Mesodermal cell (in vitro differentiated cells): ENCODE measurements around the gene AQP2.

Experiments used
- H3K27ac ChIP-seq: 2 replicates; pipeline ENCODE4 v1.7.0; 2013; ENCODE audit warnings: mild to moderate bottlenecking, low read depth, low read length, moderate library complexity; ENCODE audit not compliant: severe bottlenecking
- H3K36me3 ChIP-seq: 2 replicates; pipeline ENCODE4 v1.7.1; 2013; ENCODE audit warnings: mild to moderate bottlenecking, low read length, moderate library complexity; ENCODE audit not compliant: control insufficient read depth, insufficient read depth
- H3K4me1 ChIP-seq: one replicate; pipeline ENCODE4 v1.7.1; 2013; ENCODE audit warnings: mild to moderate bottlenecking, low read length; ENCODE audit not compliant: insufficient read depth, control insufficient read depth, poor library complexity, severe bottlenecking
- H3K4me3 ChIP-seq: 2 replicates; pipeline ENCODE4 v1.7.0; 2013; ENCODE audit warnings: low read length, control low read depth, mild to moderate bottlenecking; ENCODE audit not compliant: insufficient read depth, poor library complexity, severe bottlenecking; ENCODE audit errors: extremely low read depth
- H3K9me3 ChIP-seq: 2 replicates; pipeline ENCODE4 v1.7.1; 2013; ENCODE audit warnings: mild to moderate bottlenecking, low read length, moderate library complexity; ENCODE audit not compliant: control insufficient read depth
- WGBS, 2 experiments: methylation state at CpG; one replicate each; pipeline ENCODE4 v1.1.5; 2013; ENCODE audit warnings: missing lambda C conversion rate in 2 of 2; ENCODE audit not compliant: insufficient coverage in 2 of 2; 5-methylcytosine and 5-hydroxymethylcytosine counted together

The AQP2 gene

DNA sequence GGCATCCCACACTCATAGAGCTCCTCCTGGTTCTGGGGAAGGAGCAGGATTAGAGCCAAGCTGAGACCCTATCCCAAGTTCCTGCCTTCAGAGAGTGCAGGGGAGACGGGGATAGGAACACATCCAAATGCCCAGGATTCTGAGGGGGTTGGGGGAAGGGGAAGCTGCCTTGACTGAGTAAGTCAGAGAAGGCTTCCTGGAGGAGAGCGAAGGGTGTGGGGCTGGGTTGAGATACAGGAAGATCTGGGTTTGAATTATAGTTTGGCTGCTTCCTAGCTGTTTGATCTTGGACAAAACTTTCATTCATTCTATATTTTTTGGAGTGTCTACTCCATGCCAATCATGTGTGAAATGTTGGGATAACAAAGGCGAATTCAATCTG is 8.0 kb upstream of the AQP2 start:
- Histone ChIP-seq H3K4me3 (no peak overlapping the region), H3K4me1 (peaks cover 7% of the 10 kb centered on the region), H3K36me3 (no peaks in the 10 kb centered on the region), H3K27ac (no peak overlapping the region), H3K9me3 (no peaks in the 10 kb centered on the region)
- WGBS, 2 experiments: 84 to 100% methylated on average over 2 to 3 of the region's 3 CpGs

DNA sequence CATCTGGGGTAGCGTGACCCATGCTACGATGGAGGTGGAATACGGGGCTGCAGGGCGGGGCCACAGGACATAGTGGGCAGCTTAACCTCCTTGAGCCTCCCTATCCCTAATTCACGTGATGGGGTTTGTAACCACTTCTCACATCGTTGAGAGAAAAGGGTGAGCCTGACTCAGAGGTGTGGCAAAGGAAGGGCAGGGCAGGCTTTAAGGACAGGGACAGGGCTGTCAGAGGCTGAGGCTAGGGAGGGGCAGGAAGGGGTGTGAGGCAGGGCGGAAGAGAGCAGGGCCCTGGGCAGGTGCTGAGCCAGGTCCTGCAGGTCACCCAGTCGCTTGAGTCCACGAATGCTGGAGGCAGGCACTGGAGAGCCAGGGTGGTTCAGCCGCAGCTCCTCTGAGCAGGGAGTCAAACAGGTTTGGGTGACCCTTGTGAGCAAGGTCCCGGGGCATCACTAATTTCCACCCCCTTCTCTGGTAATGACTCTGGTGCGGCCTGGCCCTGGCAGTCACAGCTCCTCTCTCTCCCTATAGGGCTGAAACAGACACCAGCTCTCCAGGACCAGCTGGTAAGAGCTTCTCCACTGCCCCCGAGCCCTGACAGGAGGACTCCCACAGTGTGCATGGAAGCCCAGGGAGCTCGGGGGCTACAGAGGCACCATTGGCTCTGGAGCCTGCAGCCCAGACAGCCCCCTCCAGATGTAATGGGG is 7.5 kb upstream of the AQP2 start:
- no peaks in the 10 kb centered on the region for H3K9me3 ChIP-seq
- H3K27ac ChIP-seq: no peak overlapping the region
- peaks cover 7% of the 10 kb centered on the region for H3K4me1 ChIP-seq
- no peaks in the 10 kb centered on the region for H3K36me3 ChIP-seq
- H3K4me3 ChIP-seq: no peak overlapping the region
- WGBS, 2 experiments: 82 to 85% methylated on average over 12 to 13 of the region's 14 CpGs

DNA sequence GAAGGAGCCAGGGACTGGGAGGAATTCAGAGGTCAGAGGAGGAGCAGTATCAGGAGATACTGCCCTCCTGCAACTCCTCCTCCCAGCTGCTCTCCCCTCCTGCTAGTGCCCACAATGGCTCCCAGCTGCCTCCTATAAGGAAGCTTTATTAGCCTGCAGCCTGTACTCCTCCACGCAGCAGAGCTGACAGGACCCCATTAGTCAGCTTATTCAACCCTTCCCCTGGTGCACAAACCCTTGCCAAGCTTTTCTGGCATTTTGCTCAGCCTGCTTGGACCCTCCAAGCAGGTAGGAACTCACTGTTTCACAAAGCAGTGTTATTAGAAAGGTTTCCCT is 6.9 kb upstream of the AQP2 start:
- no peak overlapping the region for H3K4me3 ChIP-seq
- H3K36me3 ChIP-seq: no peaks in the 10 kb centered on the region
- no peaks in the 10 kb centered on the region for H3K9me3 ChIP-seq
- 67 to 85% methylated on average over 1 of the region's 1 CpG for WGBS, 2 experiments
- no peak overlapping the region for H3K27ac ChIP-seq
- peaks cover 7% of the 10 kb centered on the region for H3K4me1 ChIP-seq

DNA sequence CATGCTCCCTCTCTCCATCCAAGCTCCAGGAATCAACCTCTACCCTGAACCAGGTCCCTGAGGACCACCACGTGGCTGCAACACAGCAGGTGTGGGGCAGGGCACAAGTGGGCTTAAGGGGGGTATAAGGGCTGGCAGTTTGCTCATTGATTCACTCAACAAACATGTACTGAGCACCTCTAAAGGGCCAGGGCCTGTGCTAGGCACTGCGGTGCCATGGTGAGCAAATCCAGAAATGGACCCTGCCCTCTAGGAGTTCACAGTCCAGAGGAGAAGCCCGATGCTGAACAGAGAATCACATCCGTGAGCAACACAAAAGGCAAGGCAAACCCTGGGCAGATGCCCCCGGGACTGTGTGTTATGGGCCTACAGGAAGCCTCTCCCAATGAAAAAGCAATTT is 6.5 kb upstream of the AQP2 start:
- no peaks in the 10 kb centered on the region for H3K9me3 ChIP-seq
- H3K4me3 ChIP-seq: no peak overlapping the region
- WGBS, 2 experiments: 91 to 92% methylated on average over 4 of the region's 5 CpGs
- no peak overlapping the region for H3K27ac ChIP-seq
- no peaks in the 10 kb centered on the region for H3K36me3 ChIP-seq
- peaks cover 7% of the 10 kb centered on the region for H3K4me1 ChIP-seq

DNA sequence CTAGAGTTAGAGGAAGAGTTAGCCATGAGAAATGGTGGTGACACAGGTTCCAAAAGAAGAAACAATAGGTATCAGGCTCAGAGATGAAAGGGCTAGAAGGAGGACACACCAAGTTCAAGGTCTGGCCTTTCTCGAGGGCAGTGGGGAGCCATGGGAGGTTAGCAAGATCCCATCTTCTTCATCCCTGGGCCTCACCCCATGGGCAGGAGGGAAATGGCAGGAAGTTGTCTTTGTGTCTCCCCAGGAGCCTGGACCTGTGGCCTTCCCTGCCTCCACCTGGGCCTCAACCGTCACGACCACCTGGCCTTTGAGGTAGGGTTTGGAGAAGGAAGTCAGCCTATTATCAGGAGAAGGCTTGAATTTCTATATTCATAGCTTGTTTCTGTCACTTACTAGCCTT is 5.8 kb upstream of the AQP2 start:
- H3K4me1 ChIP-seq: peaks cover 7% of the 10 kb centered on the region
- no peaks in the 10 kb centered on the region for H3K9me3 ChIP-seq
- H3K27ac ChIP-seq: no peak overlapping the region
- WGBS, 2 experiments: 89% methylated on average over 3 of the region's 3 CpGs; no CpG with 5 or more reads in 1 of the 2 experiments
- no peak overlapping the region for H3K4me3 ChIP-seq
- H3K36me3 ChIP-seq: no peaks in the 10 kb centered on the region

DNA sequence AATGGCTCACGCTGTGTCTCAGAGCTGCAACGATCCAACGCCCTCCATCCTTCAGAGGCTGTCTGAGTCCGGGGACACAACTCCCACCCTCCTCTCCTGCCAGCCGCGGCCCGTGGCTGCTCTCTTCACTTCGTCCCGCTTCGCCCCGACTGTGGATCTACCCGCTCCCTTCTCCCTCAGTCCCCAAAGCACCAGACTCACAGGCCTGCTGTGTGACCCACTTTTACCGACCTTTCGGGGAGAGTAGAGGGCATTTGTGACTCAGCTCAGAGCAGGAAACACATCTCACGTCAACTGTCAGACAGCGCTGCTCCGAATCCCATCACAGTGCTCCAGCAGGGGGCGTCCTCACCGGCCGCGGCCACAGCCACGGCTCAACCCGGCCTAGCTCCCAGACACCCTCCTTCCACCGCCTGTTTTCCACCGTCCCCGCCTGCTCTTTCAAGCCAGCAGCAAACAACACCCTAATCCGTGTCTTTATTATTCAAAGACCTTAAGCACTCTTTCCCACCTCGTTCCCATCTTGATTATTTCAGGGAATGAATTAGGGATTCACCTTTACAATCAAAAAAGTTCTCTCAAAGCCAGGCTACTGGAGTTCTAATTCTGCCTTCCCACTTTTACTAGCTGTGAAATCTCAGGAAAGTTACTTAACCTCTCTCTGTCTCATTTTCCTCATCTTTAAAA is 5.0 kb upstream of the AQP2 start:
- Histone ChIP-seq H3K4me1 (peaks cover 13% of the 10 kb centered on the region), H3K27ac (no peak overlapping the region), H3K36me3 (no peaks in the 10 kb centered on the region), H3K4me3 (no peak overlapping the region), H3K9me3 (no peaks in the 10 kb centered on the region)
- 11% methylated on average over 18 to 26 of the region's 28 CpGs for WGBS, 2 experiments

DNA sequence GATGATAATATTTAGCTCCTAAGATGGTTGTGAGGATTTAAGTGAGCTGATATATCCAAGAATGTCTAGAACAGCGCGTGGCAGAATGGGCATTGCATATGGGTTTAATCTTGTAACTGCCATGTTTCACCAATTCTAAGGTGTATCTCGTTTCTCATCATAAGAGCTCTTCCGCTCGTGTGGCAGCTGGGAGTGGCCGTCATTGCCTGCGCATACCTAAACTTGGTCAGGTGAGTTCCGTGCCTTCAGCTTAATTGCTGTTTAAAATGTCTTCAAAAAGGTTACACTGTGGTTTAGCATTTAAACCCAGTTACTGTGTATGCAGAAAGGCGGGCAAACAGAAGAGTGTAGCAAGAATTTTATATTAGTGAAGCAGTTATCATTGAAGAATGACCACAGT is 4.5 kb upstream of the AQP2 start:
- no peaks in the 10 kb centered on the region for H3K9me3 ChIP-seq
- H3K36me3 ChIP-seq: no peaks in the 10 kb centered on the region
- no peak overlapping the region for H3K27ac ChIP-seq
- H3K4me3 ChIP-seq: no peak overlapping the region
- WGBS, 2 experiments: 71 to 73% methylated on average over 8 to 9 of the region's 9 CpGs
- H3K4me1 ChIP-seq: peaks cover 13% of the 10 kb centered on the region

DNA sequence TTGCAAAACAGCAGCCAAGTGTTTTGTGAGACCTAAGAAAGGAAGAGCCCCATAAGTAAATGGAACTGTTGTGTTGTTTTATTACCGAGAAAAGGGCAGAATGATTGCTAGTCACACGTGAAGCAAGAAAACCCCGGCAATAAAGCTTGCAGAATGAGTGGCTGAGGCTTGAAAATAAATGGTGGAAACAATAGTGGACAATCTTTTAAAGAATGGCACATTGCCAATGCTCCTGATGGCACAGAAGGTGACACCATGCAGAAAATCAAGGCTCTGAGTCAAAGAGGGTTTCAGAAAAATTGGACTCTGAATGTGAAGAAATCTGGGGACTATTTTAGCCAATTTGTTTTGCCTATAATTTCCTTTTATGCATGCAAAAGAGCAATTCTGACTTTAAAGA is 4.0 kb upstream of the AQP2 start:
- Histone ChIP-seq H3K4me1 (peaks cover 13% of the 10 kb centered on the region), H3K27ac (no peak overlapping the region), H3K9me3 (no peaks in the 10 kb centered on the region), H3K36me3 (no peaks in the 10 kb centered on the region), H3K4me3 (no peak overlapping the region)
- WGBS, 2 experiments: 82 to 91% methylated on average over 3 of the region's 3 CpGs

DNA sequence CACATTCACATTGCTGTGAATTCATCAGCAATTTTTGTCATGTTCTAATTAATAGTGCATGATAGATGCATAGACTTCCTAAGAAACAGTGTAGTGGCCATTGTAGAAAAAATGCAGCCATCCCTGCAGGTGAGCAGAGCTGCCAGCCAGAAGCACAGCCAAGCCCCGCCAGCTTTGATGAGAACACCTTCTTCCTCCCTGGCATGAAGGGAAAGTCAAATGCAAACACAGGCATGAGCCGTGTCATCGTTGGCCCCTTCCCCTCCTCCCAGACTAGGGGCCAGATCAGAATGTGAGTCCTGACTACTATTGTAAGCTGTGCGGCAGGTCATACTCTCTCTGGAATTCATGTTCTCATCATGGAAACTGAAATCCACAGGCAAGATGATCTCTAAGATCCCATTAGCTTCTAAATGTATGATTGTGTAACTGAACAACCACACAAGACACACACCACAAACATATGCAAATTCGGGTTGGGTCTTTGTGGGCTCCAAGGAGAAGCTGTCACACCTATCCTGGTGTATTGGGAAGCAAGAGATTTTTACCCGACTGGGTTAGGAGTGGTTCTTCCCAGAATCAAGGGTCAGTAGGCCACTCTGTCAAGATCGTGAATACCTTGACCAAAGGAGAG is 2.8 kb upstream of the AQP2 start:
- Histone ChIP-seq H3K36me3 (no peaks in the 10 kb centered on the region), H3K4me1 (peaks cover 11% of the 10 kb centered on the region)
- WGBS, 2 experiments: 83 to 86% methylated on average over 6 to 7 of the region's 7 CpGs

DNA sequence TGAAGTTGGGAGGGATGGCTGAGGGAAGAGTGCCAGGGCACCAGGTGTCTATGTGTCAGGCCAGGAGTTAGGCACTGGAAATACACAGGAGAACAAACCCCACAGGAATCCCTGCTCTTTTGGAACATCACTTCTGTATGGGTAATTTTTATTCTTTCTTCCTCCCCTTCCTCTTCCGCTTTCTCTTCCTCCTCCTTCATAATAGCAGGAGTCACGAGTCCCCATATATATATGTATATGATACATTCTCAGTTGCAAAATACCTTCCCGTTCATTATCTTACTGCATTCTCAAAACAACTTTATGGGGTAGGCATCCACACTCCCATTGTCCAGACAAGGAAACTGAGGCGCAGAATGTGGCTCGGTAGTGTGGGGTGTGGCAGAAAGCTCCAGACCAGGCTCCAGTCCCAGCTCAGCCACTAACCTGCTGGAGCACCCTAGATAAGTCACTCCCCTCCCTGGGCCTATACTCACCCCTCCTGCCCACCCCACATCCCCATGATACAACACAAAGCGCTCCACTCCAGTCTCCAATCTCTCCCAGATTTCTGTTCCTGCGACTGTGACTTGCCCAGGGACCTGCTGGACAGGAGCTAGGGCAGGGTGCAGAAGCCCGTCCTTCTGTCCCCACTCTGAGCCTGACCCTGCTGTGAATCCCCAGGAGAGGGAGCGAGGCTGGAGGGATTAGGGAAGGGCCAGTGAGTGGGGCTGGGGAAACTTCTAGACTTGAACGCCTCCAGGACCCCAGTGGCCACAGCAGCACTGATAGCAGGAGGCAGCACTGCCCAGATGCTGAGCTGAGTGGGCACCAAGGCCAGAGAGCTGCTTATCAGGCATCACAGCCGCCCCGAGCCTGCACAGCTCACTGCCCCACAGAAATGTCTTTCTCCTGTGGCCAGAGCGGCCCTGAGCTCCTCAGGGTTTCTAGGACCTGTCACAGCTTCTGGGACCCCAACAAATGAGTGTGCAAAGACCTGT is 1.4 kb upstream of the AQP2 start:
- Histone ChIP-seq H3K4me1 (peaks cover 10% of the 10 kb centered on the region), H3K36me3 (no peaks in the 10 kb centered on the region), H3K4me3 (no peak overlapping the region), H3K27ac (no peak overlapping the region), H3K9me3 (no peaks in the 10 kb centered on the region)
- WGBS, 2 experiments: 86 to 90% methylated on average over 5 to 6 of the region's 13 CpGs

More for the DNA sequence above, 2.8 kb upstream of the AQP2 start:
- no peak overlapping the region for H3K4me3 ChIP-seq
- no peak overlapping the region for H3K27ac ChIP-seq
- H3K9me3 ChIP-seq: no peaks in the 10 kb centered on the region
